Fibroblast of lung (primary cell): ENCODE data around the gene SNCG. TPM values are rescaled to one million over a fixed set of nuclear protein-coding genes. Genes with fewer than 3 reads are reported as not detected.
"Not testable (repeated sequence)": the region's sequence is repeated elsewhere in the genome, so short reads cannot be mapped to it uniquely, and the experiment has no call there.

Source experiments
- DNase-seq, 2 donors: peaks; one replicate each; pipeline versions ENCODE4 v3.0.0 to v3.0.0-alpha.2; 2010; ENCODE audit warnings: low read depth in 2 of 2
- H2AFZ ChIP-seq: 2 replicates; pipeline ENCODE4 v1.5.1; 2012; ENCODE audit warnings: low read length, control low read depth, inconsistent platforms
- H3K27ac ChIP-seq: 2 replicates; pipeline ENCODE4 v1.5.1; 2011; ENCODE audit warnings: low read length, control low read depth; ENCODE audit not compliant: insufficient read depth
- H3K27me3 ChIP-seq: 2 replicates; pipeline ENCODE4 v1.5.1; 2011; ENCODE audit warnings: mild to moderate bottlenecking, low read length; ENCODE audit not compliant: control insufficient read depth, insufficient read depth
- H3K36me3 ChIP-seq: 2 replicates; pipeline ENCODE4 v1.5.1; 2011; ENCODE audit warnings: low read length; ENCODE audit not compliant: control insufficient read depth, insufficient read depth
- H3K4me1 ChIP-seq: 2 replicates; pipeline ENCODE4 v1.5.1; 2011; ENCODE audit warnings: low read length; ENCODE audit not compliant: control insufficient read depth, insufficient read depth; ENCODE audit errors: extremely low read depth
- H3K4me2 ChIP-seq: 2 replicates; pipeline ENCODE4 v1.5.1; 2011; ENCODE audit warnings: low read length, control low read depth; ENCODE audit not compliant: insufficient read depth; ENCODE audit errors: extremely low read depth
- H3K4me3 ChIP-seq, 4 experiments: fragments of 200-600 bp in 1 of 4; sonication (generic) in 1 of 4; replicated peaks in 1 of 4; 2 replicates each; pipeline ENCODE4 v1.5.1; 2011 to 2016; ENCODE audit warnings: low read length in 4 of 4, low read depth in 3 of 4, mild to moderate bottlenecking in 3 of 4, control low read depth in 2 of 4, inconsistent platforms in 1 of 4, mixed read lengths in 1 of 4; ENCODE audit not compliant: insufficient read depth in 1 of 4; ENCODE audit errors: control extremely low read depth in 1 of 4
- H3K79me2 ChIP-seq: 2 replicates; pipeline ENCODE4 v1.5.1; 2012; ENCODE audit warnings: mild to moderate bottlenecking, low read length, inconsistent platforms; ENCODE audit not compliant: control insufficient read depth, insufficient read depth
- H3K9ac ChIP-seq: 2 replicates; pipeline ENCODE4 v1.5.1; 2011; ENCODE audit warnings: mild to moderate bottlenecking, low read length, control low read depth; ENCODE audit not compliant: insufficient read depth
- H3K9me3 ChIP-seq: 2 replicates; pipeline ENCODE4 v1.5.1; 2012; ENCODE audit warnings: low read depth, low read length; ENCODE audit not compliant: control insufficient read depth, insufficient read depth
- H4K20me1 ChIP-seq: 2 replicates; pipeline ENCODE4 v1.5.1; 2011; ENCODE audit warnings: low read length; ENCODE audit not compliant: control insufficient read depth, insufficient read depth; ENCODE audit errors: extremely low read depth
- EZH2 ChIP-seq: IDR thresholded peaks from 2 replicates; pipeline ENCODE4 v1.5.1; 2012; ENCODE audit warnings: low read length, control low read depth, mild to moderate bottlenecking; ENCODE audit errors: missing control alignments
- polyA plus RNA-seq, 2 donors: library from polyadenylated mRNA; depleted of rRNA in 1 of 2; stranded (reverse) in 1 of 2; unstranded in 1 of 2; fragments of >200 nt; gene quantifications; 2 replicates each; pipeline ENCODE4 v1.2.1, GENCODE V29; 2011 to 2012; ENCODE audit warnings: missing spikeins in 1 of 2
- total RNA-seq: library from RNA; depleted of rRNA; stranded (reverse); fragments of >200 nt; gene quantifications from 2 replicates; pipeline ENCODE4 v1.2.1, GENCODE V29; 2014
- TF ChIP-seq, protein P1 (sequence below), 2 donors: IDR thresholded peaks in 1 of 2; conservative IDR thresholded peaks in 1 of 2; 1 replicate in 1 of 2; 2 replicates in 1 of 2; pipeline ENCODE4 v1.5.1; 2011 to 2012; ENCODE audit warnings: low read length in 2 of 2, control low read depth in 1 of 2, inconsistent platforms in 1 of 2, low read depth in 1 of 2, mild to moderate bottlenecking in 1 of 2

The SNCG gene
- total and polyA plus RNA-seq, 2 donors (not counting 1 experiment from before 2014, with no cell fraction given) = 21.3 to 34.4 TPM

- Histone ChIP-seq H3K27me3 (no peaks in the 10 kb centered on the region), H3K27ac (no peak overlapping the region), H3K9me3 (no peaks in the 10 kb centered on the region), H3K79me2 (no peaks in the 10 kb centered on the region), H3K4me2 (no peak overlapping the region), H3K36me3 (no peaks in the 10 kb centered on the region), H3K4me3 (no peak overlapping the region), H3K4me1 (no peaks in the 10 kb centered on the region), H2AFZ (no peak overlapping the region), H4K20me1 (no peaks in the 10 kb centered on the region), H3K9ac (no peak overlapping the region)
- DNase-seq = no peak
- no peak for TF ChIP-seq EZH2
- TF ChIP-seq, protein P1, sequence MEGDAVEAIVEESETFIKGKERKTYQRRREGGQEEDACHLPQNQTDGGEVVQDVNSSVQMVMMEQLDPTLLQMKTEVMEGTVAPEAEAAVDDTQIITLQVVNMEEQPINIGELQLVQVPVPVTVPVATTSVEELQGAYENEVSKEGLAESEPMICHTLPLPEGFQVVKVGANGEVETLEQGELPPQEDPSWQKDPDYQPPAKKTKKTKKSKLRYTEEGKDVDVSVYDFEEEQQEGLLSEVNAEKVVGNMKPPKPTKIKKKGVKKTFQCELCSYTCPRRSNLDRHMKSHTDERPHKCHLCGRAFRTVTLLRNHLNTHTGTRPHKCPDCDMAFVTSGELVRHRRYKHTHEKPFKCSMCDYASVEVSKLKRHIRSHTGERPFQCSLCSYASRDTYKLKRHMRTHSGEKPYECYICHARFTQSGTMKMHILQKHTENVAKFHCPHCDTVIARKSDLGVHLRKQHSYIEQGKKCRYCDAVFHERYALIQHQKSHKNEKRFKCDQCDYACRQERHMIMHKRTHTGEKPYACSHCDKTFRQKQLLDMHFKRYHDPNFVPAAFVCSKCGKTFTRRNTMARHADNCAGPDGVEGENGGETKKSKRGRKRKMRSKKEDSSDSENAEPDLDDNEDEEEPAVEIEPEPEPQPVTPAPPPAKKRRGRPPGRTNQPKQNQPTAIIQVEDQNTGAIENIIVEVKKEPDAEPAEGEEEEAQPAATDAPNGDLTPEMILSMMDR (conservative IDR thresholded peaks at IDR 0.05 in 1 of 2, IDR thresholded peaks at IDR 0.05 in 1 of 2; ENCODE audit: low read depth in 1 of 2, low read length in 2 of 2) = no peak
Measured at GRCh38 chr10:86951184-86951761, 7.1 kb upstream of the SNCG start.

DNA sequence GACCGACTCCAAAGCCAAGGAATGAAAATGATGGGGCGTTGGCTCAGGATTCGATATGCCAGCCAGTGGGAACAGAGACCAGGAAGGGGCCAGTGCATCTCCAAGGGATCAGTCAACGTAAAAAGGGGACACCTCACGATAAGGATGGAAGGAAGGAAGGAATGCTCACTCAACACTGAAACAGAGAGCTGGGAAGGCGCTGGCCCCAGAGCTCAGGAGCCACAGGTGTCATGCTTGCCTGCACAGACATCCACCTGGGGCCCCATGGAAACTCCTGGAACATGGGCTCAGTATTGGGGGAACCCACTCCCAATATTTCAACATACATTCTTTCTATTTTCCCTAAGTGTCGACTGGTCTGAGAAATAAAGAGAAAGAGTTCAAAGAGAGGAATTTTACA is 6.3 kb upstream of the SNCG start:
- Histone ChIP-seq H3K27ac (no peak overlapping the region), H3K36me3 (no peaks in the 10 kb centered on the region), H2AFZ (no peak overlapping the region), H3K9ac (no peak overlapping the region), H3K79me2 (no peaks in the 10 kb centered on the region), H3K9me3 (no peaks in the 10 kb centered on the region), H3K4me1 (no peaks in the 10 kb centered on the region), H3K4me3 (no peak overlapping the region), H4K20me1 (no peaks in the 10 kb centered on the region), H3K27me3 (no peaks in the 10 kb centered on the region), H3K4me2 (no peak overlapping the region)
- TF ChIP-seq, protein P1 (conservative IDR thresholded peaks at IDR 0.05 in 1 of 2, IDR thresholded peaks at IDR 0.05 in 1 of 2; ENCODE audit: low read depth in 1 of 2, low read length in 2 of 2) = no peak
- TF ChIP-seq EZH2 = no peak
- no peak for DNase-seq

GRCh38 chr10:86952697-86953096 is 5.7 kb upstream of the SNCG start:
- H3K4me2 ChIP-seq, H2AFZ ChIP-seq, H3K9me3 ChIP-seq, H3K27ac ChIP-seq, H3K36me3 ChIP-seq, H3K9ac ChIP-seq, H3K4me1 ChIP-seq, H3K4me3 ChIP-seq, DNase-seq, H4K20me1 ChIP-seq, H3K79me2 ChIP-seq, H3K27me3 ChIP-seq: not testable (repeated sequence)
